Endothelial cell of umbilical vein (primary cell): ENCODE measurements around the gene PDAP1.

Experiments
- CTCF ChIP-seq, 2 donors: IDR thresholded peaks; 1 replicate in 1 of 2; 2 replicates in 1 of 2; pipeline ENCODE4 v1.5.1; 2011; ENCODE audit warnings: low read length in 2 of 2, mild to moderate bottlenecking in 2 of 2, moderate library complexity in 2 of 2, control low read depth in 1 of 2, inconsistent platforms in 1 of 2, low read depth in 1 of 2; ENCODE audit not compliant: insufficient read depth in 1 of 2; ENCODE audit errors: extremely low read depth in 1 of 2
- EZH2 ChIP-seq: IDR thresholded peaks from 2 replicates; pipeline ENCODE4 v1.6.1; 2012; ENCODE audit warnings: borderline replicate concordance, low read depth, mild to moderate bottlenecking, moderate library complexity, low read length, inconsistent platforms; ENCODE audit not compliant: severe bottlenecking
- FOS ChIP-seq: IDR thresholded peaks from 2 replicates; pipeline ENCODE4 v1.6.1; 2011; ENCODE audit warnings: mild to moderate bottlenecking, low read length, moderate library complexity, borderline replicate concordance; ENCODE audit not compliant: insufficient read depth
- JUN ChIP-seq: IDR thresholded peaks from 2 replicates; pipeline ENCODE4 v1.6.1; 2011; ENCODE audit warnings: borderline replicate concordance, low read depth; ENCODE audit not compliant: insufficient read length, insufficient read depth
- MYC ChIP-seq: IDR thresholded peaks from one replicate; pipeline ENCODE4 v1.6.1; 2011; ENCODE audit warnings: mild to moderate bottlenecking, low read depth, low read length
- POLR2A ChIP-seq: IDR thresholded peaks from 2 replicates; pipeline ENCODE4 v1.6.1; 2012; ENCODE audit warnings: low read depth, mild to moderate bottlenecking, control low read depth, low read length
- POLR2AphosphoS5 ChIP-seq: IDR thresholded peaks from 2 replicates; pipeline ENCODE4 v1.6.1; 2012; ENCODE audit warnings: low read depth, mild to moderate bottlenecking, control low read depth, low read length, moderate library complexity; ENCODE audit not compliant: insufficient read depth
- TF ChIP-seq, protein P1 (sequence below): IDR thresholded peaks from 2 replicates; pipeline ENCODE4 v1.6.1; 2011; ENCODE audit not compliant: insufficient read depth, insufficient read length

- no peak for TF ChIP-seq POLR2A
- TF ChIP-seq CTCF (IDR thresholded peaks at IDR 0.05; ENCODE audit: extremely low read depth in 1 of 2, insufficient read depth in 1 of 2, low read depth in 1 of 2, low read length in 2 of 2), result no peak
- TF ChIP-seq, protein P1, sequence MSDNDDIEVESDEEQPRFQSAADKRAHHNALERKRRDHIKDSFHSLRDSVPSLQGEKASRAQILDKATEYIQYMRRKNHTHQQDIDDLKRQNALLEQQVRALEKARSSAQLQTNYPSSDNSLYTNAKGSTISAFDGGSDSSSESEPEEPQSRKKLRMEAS, result no peak
- no peak for TF ChIP-seq EZH2
- TF ChIP-seq POLR2AphosphoS5, result no peak
- no peak for TF ChIP-seq JUN
- no peak for TF ChIP-seq FOS
- TF ChIP-seq MYC, result no peak
These were observed 21.4 kb upstream of the PDAP1 start for GRCh38 chr7:99429756-99430155.
